MM.1S (cell line): Measurements from ENCODE around the gene UBE2E2.
A peak's percentile ranks its signal among the peaks of the same experiment; 100 is the strongest.
"Not testable (repeated sequence)": the region's sequence is repeated elsewhere in the genome, so short reads cannot be mapped to it uniquely, and the experiment has no call there.

Source experiments
- DNase-seq: peaks from one replicate; pipeline ENCODE4 v3.0.0-alpha.2; 2015
- H2AFZ ChIP-seq: fragments of 300-600 bp; sonication (generic); 2 replicates; pipeline ENCODE4 v1.6.0; 2016; ENCODE audit warnings: antibody characterized with exemption, low read length
- H3F3A ChIP-seq: fragments of 300-600 bp; sonication (generic); 2 replicates; pipeline ENCODE4 v1.6.1; 2016; ENCODE audit warnings: mild to moderate bottlenecking, antibody characterized with exemption, low read length, moderate library complexity, mixed read lengths; ENCODE audit not compliant: insufficient read depth
- H3K27ac ChIP-seq: fragments of 300-600 bp; sonication (generic); 2 replicates; pipeline ENCODE4 v1.5.1; 2016; ENCODE audit warnings: mild to moderate bottlenecking, low read length
- H3K27me3 ChIP-seq: fragments of 300-600 bp; sonication (generic); replicated peaks from 2 replicates; pipeline ENCODE4 v1.6.0; 2016; ENCODE audit warnings: low read length; ENCODE audit not compliant: insufficient read depth
- H3K36me3 ChIP-seq: fragments of 300-600 bp; sonication (generic); replicated peaks from 2 replicates; pipeline ENCODE4 v1.6.1; 2016; ENCODE audit warnings: mild to moderate bottlenecking, low read length, mixed read lengths; ENCODE audit not compliant: insufficient read depth
- H3K4me1 ChIP-seq: fragments of 300-600 bp; sonication (generic); 2 replicates; pipeline ENCODE4 v1.6.1; 2016; ENCODE audit warnings: low read length, mixed read lengths
- H3K4me2 ChIP-seq: fragments of 300-600 bp; sonication (generic); 2 replicates; pipeline ENCODE4 v1.6.0; 2016; ENCODE audit warnings: low read depth, low read length
- H3K4me3 ChIP-seq: fragments of 300-600 bp; sonication (generic); 2 replicates; pipeline ENCODE4 v1.5.1; 2016; ENCODE audit warnings: low read length, mixed read lengths
- H3K79me2 ChIP-seq: fragments of 300-600 bp; sonication (generic); 2 replicates; pipeline ENCODE4 v1.6.1; 2016; ENCODE audit warnings: mixed run types, low read length, mixed read lengths
- H3K9ac ChIP-seq: fragments of 300-600 bp; sonication (generic); 2 replicates; pipeline ENCODE4 v1.6.1; 2016; ENCODE audit warnings: low read length, mixed read lengths
- H3K9me2 ChIP-seq: fragments of 300-600 bp; sonication (generic); replicated peaks from 2 replicates; pipeline ENCODE4 v1.6.1; 2016; ENCODE audit warnings: mild to moderate bottlenecking, low read length, mixed read lengths; ENCODE audit not compliant: insufficient read depth
- H3K9me3 ChIP-seq: fragments of 300-600 bp; sonication (generic); replicated peaks from 2 replicates; pipeline ENCODE4 v1.6.1; 2016; ENCODE audit warnings: mild to moderate bottlenecking, low read length, mixed read lengths; ENCODE audit not compliant: insufficient read depth
- H4K20me1 ChIP-seq: fragments of 300-600 bp; sonication (generic); 2 replicates; pipeline ENCODE4 v1.6.1; 2016; ENCODE audit warnings: mild to moderate bottlenecking, low read length, moderate library complexity, mixed read lengths; ENCODE audit not compliant: insufficient read depth
- CTCF ChIP-seq: fragments of 300-600 bp; sonication (generic); IDR thresholded peaks from 2 replicates; pipeline ENCODE4 v1.5.1; 2016; ENCODE audit warnings: antibody characterized with exemption, low read length, mixed read lengths
- EZH2 ChIP-seq: fragments of 300-600 bp; sonication (generic); optimal IDR thresholded peaks from 2 replicates; pipeline ENCODE3; 2017; ENCODE audit warnings: low read depth, mild to moderate bottlenecking, antibody characterized with exemption, low read length, mixed read lengths
- EZH2phosphoT487 ChIP-seq: fragments of 300-600 bp; sonication (generic); IDR thresholded peaks from 2 replicates; pipeline ENCODE4 v1.6.1; 2018; ENCODE audit warnings: antibody characterized with exemption, low read length

The UBE2E2 gene

DNA sequence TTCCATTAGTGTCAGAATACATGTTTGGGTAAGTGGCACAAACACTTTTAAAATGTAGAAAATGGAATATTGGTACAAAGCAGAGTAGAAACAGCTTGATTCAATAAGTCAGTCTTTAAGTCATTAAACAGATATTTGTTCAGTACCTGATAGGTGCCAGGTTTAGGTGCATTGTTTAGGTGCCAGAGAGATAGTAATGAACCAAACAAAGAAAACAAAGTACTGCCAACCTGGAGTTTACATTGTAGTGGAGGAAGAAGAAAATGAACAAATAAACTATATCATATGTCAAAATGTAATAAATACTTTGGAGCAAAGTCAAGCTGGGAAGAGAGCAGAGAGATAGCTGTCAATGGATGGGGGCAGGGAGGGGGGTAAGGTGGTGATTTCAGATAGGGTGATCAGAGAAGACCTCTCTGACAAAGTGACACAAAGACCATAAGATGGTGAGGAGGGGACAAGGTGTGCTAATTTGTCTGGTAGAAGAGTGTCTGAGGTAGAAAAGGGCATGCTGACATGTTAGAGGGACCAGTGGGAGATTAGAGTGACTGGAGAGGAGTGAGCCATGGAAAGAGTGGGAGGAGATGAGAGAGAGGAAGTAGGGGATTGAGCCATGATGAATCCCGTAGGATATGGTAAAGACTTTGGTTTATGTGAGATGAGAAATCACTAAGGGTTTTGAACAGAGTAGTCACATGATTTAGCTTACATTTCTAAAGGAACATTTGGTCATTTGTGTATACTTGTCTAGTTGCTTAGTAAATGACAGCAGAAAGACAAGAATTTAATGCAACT is 128.2 kb downstream of the UBE2E2 start:
- H4K20me1 ChIP-seq, result no peaks in the 10 kb centered on the region
- H3K79me2 ChIP-seq, result peaks cover 48% of the 10 kb centered on the region
- no peaks in the 10 kb centered on the region for H3K9me3 ChIP-seq
- TF ChIP-seq EZH2phosphoT487 (no peak), EZH2 (no peak), CTCF (no peak)
- H3K27me3 ChIP-seq, result no peaks in the 10 kb centered on the region
- H3K4me1 ChIP-seq, result no peaks in the 10 kb centered on the region
- no peak overlapping the region for H3K27ac ChIP-seq
- no peak overlapping the region for H2AFZ ChIP-seq
- no peaks in the 10 kb centered on the region for H3K9me2 ChIP-seq
- no peaks in the 10 kb centered on the region; the same call in 1 of the 2 replicates for H3K36me3 ChIP-seq
- no peak for DNase-seq
- no peak overlapping the region for H3K4me3 ChIP-seq
- no peak overlapping the region for H3K4me2 ChIP-seq
- no peaks in the 10 kb centered on the region for H3F3A ChIP-seq
- H3K9ac ChIP-seq, result no peak overlapping the region

DNA sequence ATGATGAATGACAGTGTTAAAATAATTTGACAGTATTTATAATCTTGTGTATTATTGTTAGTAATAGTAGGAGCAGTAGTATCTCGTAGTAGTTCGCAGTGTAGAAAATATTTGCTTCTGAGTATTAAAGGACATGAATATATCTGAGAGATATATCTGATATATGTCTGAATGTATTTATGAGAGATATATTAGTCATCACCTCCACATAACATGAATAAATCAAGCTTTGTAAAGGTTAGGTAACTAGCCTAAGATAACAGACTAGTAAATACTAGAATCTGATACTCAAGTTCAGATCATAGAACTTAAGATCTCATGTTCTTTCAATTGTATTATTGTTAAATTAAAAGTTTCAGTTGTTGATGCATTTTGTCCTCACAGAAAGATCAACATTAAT is 130.5 kb downstream of the UBE2E2 start:
- no peak overlapping the region for H3K4me3 ChIP-seq
- no peak overlapping the region for H3K27ac ChIP-seq
- TF ChIP-seq EZH2phosphoT487 (no peak), EZH2 (no peak)
- peaks cover 48% of the 10 kb centered on the region for H3K79me2 ChIP-seq
- H3F3A ChIP-seq, result no peaks in the 10 kb centered on the region
- H3K36me3 ChIP-seq, result no peaks in the 10 kb centered on the region; the same call in 1 of the 2 replicates
- H3K27me3 ChIP-seq, result no peaks in the 10 kb centered on the region
- H3K9ac ChIP-seq, result no peak overlapping the region
- no peaks in the 10 kb centered on the region for H4K20me1 ChIP-seq
- DNase-seq, result no peak
- no peaks in the 10 kb centered on the region for H3K4me1 ChIP-seq
- no peaks in the 10 kb centered on the region for H3K9me2 ChIP-seq
- H2AFZ ChIP-seq, result no peak overlapping the region
- no peaks in the 10 kb centered on the region for H3K9me3 ChIP-seq
- no peak overlapping the region for H3K4me2 ChIP-seq

DNA sequence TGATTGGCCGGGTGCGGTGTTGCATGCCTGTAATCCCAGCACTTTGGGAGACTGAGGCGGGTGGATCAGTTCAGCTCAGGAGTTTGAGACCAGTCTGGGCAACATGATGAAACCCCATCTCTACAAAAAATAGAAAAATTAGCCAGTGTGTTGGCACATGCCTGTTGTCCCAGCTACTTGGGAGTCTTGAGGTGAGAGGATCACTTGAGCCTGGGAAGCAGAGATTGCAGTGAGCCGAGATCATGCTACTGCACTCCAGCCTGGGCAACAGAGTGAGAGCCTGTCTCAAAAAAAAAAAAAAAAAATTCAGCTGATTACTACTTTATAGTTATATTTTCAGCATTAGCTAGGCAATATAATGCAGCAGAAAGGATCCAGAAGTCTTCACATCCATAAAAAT is 133.7 kb downstream of the UBE2E2 start:
- not testable (repeated sequence) for H3K9me2 ChIP-seq, H3K4me2 ChIP-seq, H3K4me3 ChIP-seq, H4K20me1 ChIP-seq, H3F3A ChIP-seq, H3K9ac ChIP-seq, H3K36me3 ChIP-seq, H3K9me3 ChIP-seq, H3K27ac ChIP-seq, H3K27me3 ChIP-seq, H2AFZ ChIP-seq, DNase-seq
- Histone ChIP-seq H3K79me2 (peaks cover 38% of the 10 kb centered on the region), H3K4me1 (peaks cover 13% of the 10 kb centered on the region)

GRCh38 chr3:23341147-23341838 is 138.2 kb downstream of the UBE2E2 start:
- Histone ChIP-seq H3K36me3 (no peaks in the 10 kb centered on the region; the same call in 1 of the 2 replicates), H3K9ac (no peak overlapping the region), H3K4me1 (peaks cover 13% of the 10 kb centered on the region), H3K4me3 (no peak overlapping the region), H3K27ac (peak overlapping the region; percentile 19; the same call in 1 of the 2 replicates), H3K27me3 (no peaks in the 10 kb centered on the region), H3F3A (peaks cover 3% of the 10 kb centered on the region; the same call in 1 of the 2 replicates), H3K9me2 (no peaks in the 10 kb centered on the region), H3K4me2 (peak overlapping the region; percentile 30; the same call in 1 of the 2 replicates), H3K9me3 (no peaks in the 10 kb centered on the region), H4K20me1 (no peaks in the 10 kb centered on the region), H3K79me2 (peaks cover 39% of the 10 kb centered on the region), H2AFZ (no peak overlapping the region)
- TF ChIP-seq CTCF, result no peak
- TF ChIP-seq EZH2phosphoT487, result no peak
- TF ChIP-seq EZH2, result no peak
- DNase-seq, result no peak
